Ovary (tissue), 9 donors: ENCODE results near the gene METTL16. TPM values are rescaled to one million over a fixed set of nuclear protein-coding genes. Genes with fewer than 3 reads are reported as not detected.

Experiments
- DNase-seq, 5 donors: peaks; one replicate each; pipeline ENCODE4 v3.0.0-alpha.2; 2019 to 2020
- H3K27ac ChIP-seq, 2 donors: fragments of 200-600 bp; one replicate each; pipeline versions ENCODE4 v1.5.1 to v1.8.0; 2019 to 2022
- H3K27me3 ChIP-seq: fragments of 200-600 bp; one replicate; pipeline ENCODE4 v1.8.0; 2022
- H3K36me3 ChIP-seq: fragments of 200-600 bp; sonication (generic); one replicate; pipeline ENCODE4 v1.5.1; 2019
- H3K4me1 ChIP-seq: one replicate; pipeline ENCODE4 v1.8.1; 2013; ENCODE audit warnings: mild to moderate bottlenecking, moderate library complexity; ENCODE audit not compliant: insufficient read depth
- H3K4me3 ChIP-seq: fragments of 200-600 bp; sonication (generic); one replicate; pipeline ENCODE4 v1.5.1; 2017
- H3K9me3 ChIP-seq, 2 donors: fragments of 200-600 bp in 1 of 2; sonication (generic) in 1 of 2; one replicate each; pipeline versions ENCODE4 v1.5.1 to v1.8.1; 2013 to 2019; ENCODE audit warnings: mild to moderate bottlenecking in 1 of 2, moderate library complexity in 1 of 2
- EP300 ChIP-seq: sonication (generic); formaldehyde crosslinking; IDR thresholded peaks from one replicate; pipeline ENCODE4 v1.6.1; 2017; ENCODE audit warnings: antibody characterized with exemption
- POLR2A ChIP-seq: fragments of 450-650 bp; IDR thresholded peaks from one replicate; pipeline ENCODE4 v1.6.1; 2017; ENCODE audit warnings: antibody characterized with exemption, mild to moderate bottlenecking, moderate library complexity
- WGBS, 3 donors: extraction: QIAGEN DNeasy Blood & Tissue Kit in 1 of 3; methylation state at CpG; one replicate each; pipeline versions ENCODE4 v1.1.5 to v1.1.7; 2013 to 2017; 5-methylcytosine and 5-hydroxymethylcytosine counted together
- intact Hi-C, 4 donors: fragments of 100-400 bp; cut with DNase I; formaldehyde crosslinking; loops; one replicate each; pipeline versions ENCODE4 v1.11.0 to v1.15.1; 2022 to 2023
- polyA plus RNA-seq, 2 donors: library from polyadenylated mRNA; stranded (reverse); fragments of 200-250 nt in 1 of 2; fragments of 350-450 nt in 1 of 2; fragmentation: Illumina TruSeq in 1 of 2; extraction: RNeasy Lipid Tissue Mini Kit (QIAGEN cat#74804) in 1 of 2; gene quantifications; one replicate each; pipeline ENCODE4 v1.2.3, GENCODE V29; 2013 to 2014
- total RNA-seq, 7 donors: library from RNA; depleted of rRNA in 2 of 7; stranded (reverse); fragments of >200 nt in 2 of 7; fragmentation: NEBNext Ultra II Directional in 3 of 7; extraction: Animal tissue kit (Norgen Biotek cat#: 25700) in 3 of 7; gene quantifications; one replicate each; pipeline versions ENCODE4 v1.1.0 to v1.2.4, GENCODE V29; 2016 to 2023
- TF ChIP-seq, protein P1 (sequence below), 3 donors: fragments of 450-650 bp in 2 of 3; fragments of 200-600 bp in 1 of 3; IDR thresholded peaks; one replicate each; pipeline versions ENCODE4 v1.5.1 to v1.8.0; 2016 to 2022; ENCODE audit warnings: antibody characterized with exemption in 3 of 3, mild to moderate bottlenecking in 1 of 3
- donor health status: DM: no; HTN: no; CAD: no; lungs with moderate emphysema.
- donor health status: DM: no; HTN: no; CAD: no.
- donor health status: Bipolar disorder and iron deficiency.
- donor health status: DM: yes; HTN: yes; CAD: no.
- donor health status: DM: no; HTN: no; CAD: no.
- donor health status: DM: yes; HTN: yes; CAD: no.

The METTL16 gene
- total and polyA plus RNA-seq, 9 donors, result 18.4 to 69.1 (median 38.8) TPM

DNA sequence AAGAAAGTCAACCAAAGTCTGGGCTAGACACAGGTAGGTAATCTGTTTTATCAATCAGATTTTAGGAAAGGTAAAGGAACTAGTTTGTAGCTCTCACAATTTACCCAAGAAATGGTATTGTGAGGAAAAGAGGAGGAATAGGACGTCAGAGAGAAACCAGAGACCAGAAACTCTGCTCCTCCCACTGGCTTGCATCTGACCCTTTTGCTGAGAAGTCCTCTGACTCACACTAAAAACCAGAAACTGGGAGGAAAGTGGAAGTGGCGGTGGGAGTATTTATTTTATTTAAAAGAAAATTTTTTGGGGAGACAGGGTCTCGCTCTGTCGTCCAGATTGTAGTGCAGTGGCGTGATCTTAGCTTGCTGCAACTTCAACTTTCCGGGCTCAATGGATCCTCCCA lies 72.9 kb downstream of the METTL16 start:
- Histone ChIP-seq H3K9me3 (no peaks in the 10 kb centered on the region), H3K27ac (no peak overlapping the region), H3K36me3 (no peaks in the 10 kb centered on the region), H3K4me1 (no peaks in the 10 kb centered on the region), H3K4me3 (no peak overlapping the region), H3K27me3 (no peaks in the 10 kb centered on the region)
- intact Hi-C loops, result no loop called here
- TF ChIP-seq POLR2A (no peak), EP300 (no peak)
- TF ChIP-seq, protein P1, sequence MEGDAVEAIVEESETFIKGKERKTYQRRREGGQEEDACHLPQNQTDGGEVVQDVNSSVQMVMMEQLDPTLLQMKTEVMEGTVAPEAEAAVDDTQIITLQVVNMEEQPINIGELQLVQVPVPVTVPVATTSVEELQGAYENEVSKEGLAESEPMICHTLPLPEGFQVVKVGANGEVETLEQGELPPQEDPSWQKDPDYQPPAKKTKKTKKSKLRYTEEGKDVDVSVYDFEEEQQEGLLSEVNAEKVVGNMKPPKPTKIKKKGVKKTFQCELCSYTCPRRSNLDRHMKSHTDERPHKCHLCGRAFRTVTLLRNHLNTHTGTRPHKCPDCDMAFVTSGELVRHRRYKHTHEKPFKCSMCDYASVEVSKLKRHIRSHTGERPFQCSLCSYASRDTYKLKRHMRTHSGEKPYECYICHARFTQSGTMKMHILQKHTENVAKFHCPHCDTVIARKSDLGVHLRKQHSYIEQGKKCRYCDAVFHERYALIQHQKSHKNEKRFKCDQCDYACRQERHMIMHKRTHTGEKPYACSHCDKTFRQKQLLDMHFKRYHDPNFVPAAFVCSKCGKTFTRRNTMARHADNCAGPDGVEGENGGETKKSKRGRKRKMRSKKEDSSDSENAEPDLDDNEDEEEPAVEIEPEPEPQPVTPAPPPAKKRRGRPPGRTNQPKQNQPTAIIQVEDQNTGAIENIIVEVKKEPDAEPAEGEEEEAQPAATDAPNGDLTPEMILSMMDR (IDR thresholded peaks at IDR 0.05), result no peak
- no peak for DNase-seq
- 64 to 87% (median 85%) methylated on average over 6 of the region's 6 CpGs for WGBS, 3 donors

DNA sequence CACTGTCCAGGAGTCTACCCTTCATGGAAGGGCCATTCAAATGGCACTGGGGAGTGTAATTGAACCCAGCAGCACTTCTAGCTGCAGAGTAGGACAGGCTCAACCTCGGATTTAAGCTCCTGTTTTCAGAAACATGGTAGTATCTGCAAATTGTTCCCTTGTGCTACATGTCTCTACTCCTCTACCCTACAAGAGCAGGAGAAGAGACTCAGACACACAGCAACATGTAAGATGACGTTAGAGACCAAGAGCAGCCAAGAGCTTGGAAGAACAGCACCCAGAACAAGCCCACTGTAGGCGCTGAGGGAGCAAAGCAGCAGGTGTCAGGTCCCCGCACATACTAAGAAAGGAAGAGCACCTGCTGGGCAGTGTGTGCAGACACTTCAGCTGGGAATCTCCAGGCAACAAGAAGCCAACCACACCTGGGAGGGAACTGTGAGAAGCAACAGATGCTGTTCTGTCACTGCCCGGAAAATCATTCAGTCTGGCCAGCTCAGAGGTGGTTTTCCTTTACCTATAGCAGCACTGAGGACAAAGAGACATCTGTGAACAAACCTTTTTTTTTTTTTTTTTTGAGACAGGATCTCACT lies 75.3 kb downstream of the METTL16 start:
- WGBS, 3 donors, result 83 to 88% (median 86%) methylated on average over 5 of the region's 5 CpGs
- Histone ChIP-seq H3K9me3 (no peaks in the 10 kb centered on the region), H3K27me3 (no peaks in the 10 kb centered on the region), H3K4me3 (no peak overlapping the region), H3K4me1 (peaks cover 2% of the 10 kb centered on the region), H3K27ac (no peak overlapping the region), H3K36me3 (no peaks in the 10 kb centered on the region)
- intact Hi-C loops, result no loop called here
- no peak for DNase-seq
- TF ChIP-seq POLR2A, result no peak
- TF ChIP-seq, protein P1 (IDR thresholded peaks at IDR 0.05), result no peak
- no peak for TF ChIP-seq EP300

DNA sequence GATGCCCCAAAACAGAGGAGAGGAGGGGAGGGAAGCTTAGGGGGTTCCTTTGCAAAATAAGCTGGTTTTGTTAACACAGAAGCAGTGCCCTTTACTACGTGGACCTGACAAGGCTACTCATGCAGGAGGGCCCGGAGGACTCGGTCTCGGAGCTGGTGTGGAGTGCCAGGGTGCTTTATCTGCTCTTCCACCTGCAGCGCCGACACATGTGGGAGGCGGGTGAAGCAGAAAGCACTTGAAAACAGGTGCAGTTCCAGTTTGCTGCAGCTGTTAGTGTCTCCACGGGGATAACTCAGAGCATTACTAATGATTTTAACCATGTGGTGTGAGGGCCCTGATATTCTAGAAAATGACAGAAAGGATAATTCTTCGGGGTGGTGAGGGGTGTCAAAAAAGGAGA lies 75.8 kb downstream of the METTL16 start:
- H3K36me3 ChIP-seq, result no peaks in the 10 kb centered on the region
- WGBS, 3 donors, result 48 to 65% (median 55%) methylated on average over 9 of the region's 9 CpGs
- H3K4me1 ChIP-seq, result peaks cover 2% of the 10 kb centered on the region
- intact Hi-C loops, result no loop called here
- no peaks in the 10 kb centered on the region for H3K9me3 ChIP-seq
- TF ChIP-seq EP300, result no peak
- H3K27me3 ChIP-seq, result no peaks in the 10 kb centered on the region
- no peak overlapping the region for H3K27ac ChIP-seq
- no peak overlapping the region for H3K4me3 ChIP-seq
- DNase-seq, result no peak

DNA sequence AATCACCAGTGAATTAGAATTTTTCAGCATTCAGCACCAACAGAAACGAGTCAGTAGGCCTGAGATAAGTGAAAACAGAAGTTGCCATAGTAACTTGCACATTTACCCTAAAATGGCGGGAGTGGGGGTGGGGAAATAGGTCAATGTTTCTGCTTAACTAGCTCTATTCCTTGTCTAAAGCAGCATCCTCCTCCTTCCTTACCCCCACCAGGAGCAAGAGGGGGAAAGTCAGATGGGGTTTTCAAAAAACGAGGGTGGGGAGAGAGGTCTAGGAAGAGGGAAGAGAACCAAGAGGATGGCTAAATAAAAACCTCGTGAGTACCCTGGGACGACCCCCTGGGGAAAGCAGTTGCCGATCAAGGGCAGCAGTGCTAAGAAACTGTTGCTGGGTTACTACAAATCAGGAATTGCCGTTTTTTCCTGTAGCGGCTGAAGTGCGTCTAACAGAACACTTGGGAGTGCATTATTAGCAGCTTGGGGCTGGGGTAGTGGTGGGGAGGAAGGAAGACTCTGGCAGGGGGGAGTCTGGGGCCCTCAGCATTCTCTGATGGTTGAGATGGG lies 76.4 kb downstream of the METTL16 start:
- H3K27ac ChIP-seq, result no peak overlapping the region
- intact Hi-C loops, result no loop called here
- TF ChIP-seq, protein P1 (IDR thresholded peaks at IDR 0.05), result no peak
- no peak for TF ChIP-seq EP300
- no peak for TF ChIP-seq POLR2A
- peaks cover 2% of the 10 kb centered on the region for H3K4me1 ChIP-seq
- H3K9me3 ChIP-seq, result no peaks in the 10 kb centered on the region
- no peak overlapping the region for H3K4me3 ChIP-seq
- 26 to 41% (median 32%) methylated on average over 9 of the region's 9 CpGs for WGBS, 3 donors
- H3K36me3 ChIP-seq, result no peaks in the 10 kb centered on the region
- no peak for DNase-seq
- H3K27me3 ChIP-seq, result no peaks in the 10 kb centered on the region

DNA sequence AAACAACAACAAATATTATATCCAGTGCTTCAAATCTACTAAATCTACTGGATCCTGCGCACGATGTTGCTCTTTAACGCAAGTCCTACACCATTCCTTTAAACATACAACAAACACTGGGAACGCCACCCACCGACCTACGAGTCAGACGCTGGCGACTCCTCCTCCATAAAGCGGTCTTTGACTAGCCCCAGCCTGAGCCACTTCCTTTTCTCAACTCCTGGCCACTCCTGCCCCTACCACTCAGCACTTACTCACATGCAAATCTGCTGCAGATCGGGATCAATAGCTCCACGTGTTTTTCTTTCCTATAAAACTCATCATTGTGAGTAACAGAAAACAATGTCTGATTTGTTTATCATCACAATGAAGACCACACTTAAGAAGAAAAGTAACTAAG lies 78.0 kb downstream of the METTL16 start:
- WGBS, 3 donors, result 76 to 89% (median 83%) methylated on average over 11 of the region's 11 CpGs
- TF ChIP-seq POLR2A (no peak), EP300 (no peak)
- TF ChIP-seq, protein P1 (IDR thresholded peaks at IDR 0.05), result no peak
- DNase-seq, result no peak
- Histone ChIP-seq H3K4me1 (peaks cover 2% of the 10 kb centered on the region), H3K27ac (no peak overlapping the region), H3K9me3 (no peaks in the 10 kb centered on the region), H3K27me3 (no peaks in the 10 kb centered on the region), H3K36me3 (no peaks in the 10 kb centered on the region), H3K4me3 (no peak overlapping the region)
- intact Hi-C loops, result no loop called here
